C4-2B (cell line): Measurements from ENCODE around the gene RNF40.

ENCODE experiments used
- ZFX ChIP-seq: fragments of 450-650 bp; IDR thresholded peaks from 2 replicates; pipeline ENCODE4 v1.6.1; 2017
- TF ChIP-seq, protein P1 (sequence below): fragments of 450-650 bp; conservative IDR thresholded peaks from 2 replicates; pipeline ENCODE4 v1.5.1; 2017; ENCODE audit warnings: mild to moderate bottlenecking

DNA sequence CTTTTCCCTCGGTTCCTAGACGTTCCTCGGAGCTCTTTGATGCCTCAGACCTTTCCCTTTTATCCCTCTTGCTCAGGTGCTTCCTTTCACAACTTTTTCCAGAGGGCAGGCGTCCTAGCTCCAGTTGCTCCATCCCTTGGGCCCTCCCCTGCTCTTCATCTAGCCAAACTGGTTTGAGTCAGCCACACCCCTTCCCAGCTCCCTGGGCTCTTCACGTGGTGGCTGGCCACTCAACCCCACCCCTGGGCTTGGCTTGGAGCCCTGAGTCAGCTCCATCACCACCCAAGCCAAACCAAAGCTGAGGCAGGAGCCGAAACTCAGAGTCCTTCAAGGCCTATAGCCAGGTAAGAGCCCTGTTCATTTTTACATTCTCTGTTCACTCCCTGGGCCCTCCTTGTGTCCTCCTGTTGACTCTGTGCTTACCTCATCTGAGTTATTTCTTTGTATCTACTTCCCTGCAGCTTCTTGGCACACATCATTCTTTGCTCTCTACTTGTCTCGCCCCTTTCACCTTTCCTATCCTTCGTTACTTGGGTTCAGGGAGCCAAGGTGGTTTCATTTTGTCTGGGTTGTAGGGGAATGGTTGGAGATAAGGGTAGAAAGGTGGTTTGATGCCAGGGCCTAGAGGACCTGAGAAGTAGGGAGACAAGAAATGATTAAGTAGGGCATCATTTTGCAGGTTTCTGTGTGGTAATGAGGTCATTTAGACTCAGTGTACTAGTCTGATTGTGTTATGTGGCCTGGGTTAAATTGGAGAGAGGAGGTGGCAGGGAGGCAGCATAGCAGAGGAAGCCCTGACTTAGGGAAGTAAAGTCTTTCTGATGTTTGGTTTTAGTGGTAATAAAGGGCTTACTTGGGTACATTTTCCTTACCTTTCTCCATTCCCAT is 21.5 kb upstream of the RNF40 start:
- TF ChIP-seq, protein P1, sequence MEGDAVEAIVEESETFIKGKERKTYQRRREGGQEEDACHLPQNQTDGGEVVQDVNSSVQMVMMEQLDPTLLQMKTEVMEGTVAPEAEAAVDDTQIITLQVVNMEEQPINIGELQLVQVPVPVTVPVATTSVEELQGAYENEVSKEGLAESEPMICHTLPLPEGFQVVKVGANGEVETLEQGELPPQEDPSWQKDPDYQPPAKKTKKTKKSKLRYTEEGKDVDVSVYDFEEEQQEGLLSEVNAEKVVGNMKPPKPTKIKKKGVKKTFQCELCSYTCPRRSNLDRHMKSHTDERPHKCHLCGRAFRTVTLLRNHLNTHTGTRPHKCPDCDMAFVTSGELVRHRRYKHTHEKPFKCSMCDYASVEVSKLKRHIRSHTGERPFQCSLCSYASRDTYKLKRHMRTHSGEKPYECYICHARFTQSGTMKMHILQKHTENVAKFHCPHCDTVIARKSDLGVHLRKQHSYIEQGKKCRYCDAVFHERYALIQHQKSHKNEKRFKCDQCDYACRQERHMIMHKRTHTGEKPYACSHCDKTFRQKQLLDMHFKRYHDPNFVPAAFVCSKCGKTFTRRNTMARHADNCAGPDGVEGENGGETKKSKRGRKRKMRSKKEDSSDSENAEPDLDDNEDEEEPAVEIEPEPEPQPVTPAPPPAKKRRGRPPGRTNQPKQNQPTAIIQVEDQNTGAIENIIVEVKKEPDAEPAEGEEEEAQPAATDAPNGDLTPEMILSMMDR = no peak
- TF ChIP-seq ZFX = no peak
